Measurements from ENCODE around the gene SMIM24.

DNA sequence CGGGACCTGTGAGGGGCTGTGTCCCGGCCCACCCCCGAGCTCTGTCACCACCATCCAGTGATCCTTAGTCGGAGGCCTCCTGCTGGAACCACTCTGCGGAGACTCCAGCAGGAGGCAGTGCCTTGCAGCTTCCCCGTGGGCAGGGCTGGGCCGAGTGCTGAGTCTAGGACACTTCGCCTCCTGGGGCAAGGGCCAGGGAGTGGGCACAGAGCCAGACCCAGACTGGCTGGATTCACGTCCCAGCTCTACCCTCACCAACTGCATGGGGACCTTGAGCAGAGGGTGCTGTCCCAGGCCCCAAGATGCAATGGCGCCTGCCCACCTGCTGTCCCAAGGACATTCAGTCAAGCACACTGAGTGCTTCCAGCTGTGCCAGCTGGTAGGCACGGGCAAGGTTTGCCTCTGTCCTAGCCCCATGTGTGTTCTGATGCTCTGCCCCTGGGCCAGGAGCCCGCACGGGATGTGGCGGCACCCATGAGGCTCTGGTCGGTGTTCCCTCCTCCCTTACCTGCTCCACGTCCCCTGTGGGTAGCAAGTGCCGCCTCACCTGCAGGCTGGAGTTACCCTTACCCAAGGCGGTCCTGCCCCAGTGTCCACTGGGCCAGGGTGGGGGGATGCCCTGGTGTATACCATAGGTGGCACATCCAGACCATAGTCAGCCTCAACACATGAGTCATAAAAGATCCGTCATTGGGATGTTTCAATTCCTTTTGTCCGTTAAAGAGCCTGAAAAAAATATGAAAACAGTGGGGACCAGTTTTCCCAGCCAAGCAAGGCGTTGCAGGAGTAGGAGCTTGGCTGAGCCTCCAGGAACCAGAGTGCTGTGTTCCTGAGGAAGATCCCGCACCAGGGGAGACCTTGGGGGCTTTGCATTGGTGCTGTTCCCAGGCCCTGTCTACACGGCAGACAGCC lies 33.2 kb upstream of the SMIM24 start:
- TF ChIP-seq, protein P1, sequence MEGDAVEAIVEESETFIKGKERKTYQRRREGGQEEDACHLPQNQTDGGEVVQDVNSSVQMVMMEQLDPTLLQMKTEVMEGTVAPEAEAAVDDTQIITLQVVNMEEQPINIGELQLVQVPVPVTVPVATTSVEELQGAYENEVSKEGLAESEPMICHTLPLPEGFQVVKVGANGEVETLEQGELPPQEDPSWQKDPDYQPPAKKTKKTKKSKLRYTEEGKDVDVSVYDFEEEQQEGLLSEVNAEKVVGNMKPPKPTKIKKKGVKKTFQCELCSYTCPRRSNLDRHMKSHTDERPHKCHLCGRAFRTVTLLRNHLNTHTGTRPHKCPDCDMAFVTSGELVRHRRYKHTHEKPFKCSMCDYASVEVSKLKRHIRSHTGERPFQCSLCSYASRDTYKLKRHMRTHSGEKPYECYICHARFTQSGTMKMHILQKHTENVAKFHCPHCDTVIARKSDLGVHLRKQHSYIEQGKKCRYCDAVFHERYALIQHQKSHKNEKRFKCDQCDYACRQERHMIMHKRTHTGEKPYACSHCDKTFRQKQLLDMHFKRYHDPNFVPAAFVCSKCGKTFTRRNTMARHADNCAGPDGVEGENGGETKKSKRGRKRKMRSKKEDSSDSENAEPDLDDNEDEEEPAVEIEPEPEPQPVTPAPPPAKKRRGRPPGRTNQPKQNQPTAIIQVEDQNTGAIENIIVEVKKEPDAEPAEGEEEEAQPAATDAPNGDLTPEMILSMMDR (IDR thresholded peaks at IDR 0.05), result no peak
- no peak for TF ChIP-seq POLR2A (IDR thresholded peaks at IDR 0.05)

Measured in heart left ventricle (tissue), 13 donors.